Measurements from ENCODE around the gene RXRA.

DNA sequence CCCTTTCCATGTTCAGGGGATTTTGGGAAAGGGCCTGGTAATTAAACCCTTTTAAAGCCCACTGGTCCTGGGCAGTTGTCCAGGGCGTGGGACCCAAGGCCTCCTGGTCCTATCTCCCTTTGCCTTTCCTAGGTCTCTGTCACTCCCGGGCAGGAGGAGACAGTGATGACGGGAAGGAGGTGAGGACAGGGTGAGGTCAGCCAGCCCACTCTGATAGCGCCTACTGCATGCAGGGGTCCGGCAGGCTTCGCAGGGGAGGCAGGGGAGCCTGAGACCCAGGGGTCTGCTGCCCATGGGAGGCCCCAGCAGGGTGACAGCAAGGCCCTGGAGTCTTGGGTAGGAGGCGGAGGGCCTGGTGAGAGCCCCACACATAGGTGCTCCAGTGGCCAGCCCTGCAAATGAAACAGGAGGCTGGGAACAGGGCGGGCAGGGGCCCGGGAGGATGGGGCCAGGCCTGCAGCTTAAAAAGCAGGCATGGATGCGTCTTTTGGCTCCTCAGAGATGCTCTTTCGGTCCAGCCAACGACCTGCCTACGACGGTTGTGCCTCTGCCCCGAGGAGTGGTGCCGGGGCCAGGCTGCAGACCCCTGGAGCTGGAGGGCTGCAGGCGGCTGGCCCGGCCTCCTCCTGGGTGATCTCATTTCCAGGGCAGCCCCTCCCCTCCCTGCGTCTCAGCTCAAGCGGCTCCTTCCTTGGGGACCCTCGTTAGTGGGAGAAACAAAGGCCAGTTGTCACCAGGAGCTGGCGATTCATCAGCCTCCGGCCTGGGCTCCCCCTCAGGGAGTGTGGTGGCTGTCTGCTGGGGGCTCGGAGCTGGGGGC is 6.7 kb upstream of the RXRA start:
- TF ChIP-seq CTCF (IDR thresholded peaks at IDR 0.05) (no peak), POLR2A (IDR thresholded peaks at IDR 0.05) (no peak)
